ENCODE results near the gene COL9A3. TPM values are rescaled to one million over a fixed set of nuclear protein-coding genes. Genes with fewer than 3 reads are reported as not detected.

COL9A3 gene
- total RNA-seq, 1 experiment from 2014 or later: not detected

DNA sequence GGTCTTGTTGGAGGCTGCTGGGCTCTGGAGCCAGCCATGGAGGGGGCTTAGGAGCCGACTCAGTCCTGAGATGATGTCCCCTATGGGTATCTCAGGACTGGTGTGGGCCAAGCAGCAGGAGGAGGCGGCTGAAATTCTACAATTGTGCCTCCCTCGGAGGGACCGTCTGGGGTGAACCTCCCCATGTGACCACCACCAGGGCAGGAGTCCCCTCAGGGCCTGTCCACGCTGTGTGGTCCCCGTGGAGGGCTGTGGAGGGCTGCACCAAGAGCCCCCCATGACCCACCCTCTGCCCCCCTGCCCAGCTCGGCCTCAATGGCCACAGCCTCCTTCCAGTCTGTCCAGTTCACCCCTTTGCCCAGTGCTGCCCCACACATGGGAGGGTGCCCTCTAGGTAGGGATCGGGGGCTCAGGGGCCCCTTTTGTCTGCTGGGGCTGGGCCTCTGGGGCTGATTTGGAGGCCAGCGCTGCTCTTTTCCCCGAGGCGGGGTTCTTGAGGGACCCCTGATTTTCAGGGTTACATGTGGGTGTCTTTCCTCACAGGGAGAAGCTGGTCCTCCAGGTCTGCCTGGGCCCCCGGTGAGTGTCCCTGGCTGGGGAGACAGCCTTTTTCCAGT lies 1.2 kb downstream of the COL9A3 start:
- no peak for DNase-seq (ENCODE audit: unreplicated experiment)
- intact Hi-C loops (cut with micrococcal nuclease): no loop called here
- Mint-ChIP-seq H3K27me3 (ENCODE audit: insufficient read depth, unreplicated experiment) (no peaks in the 10 kb centered on the region), H3K27ac (ENCODE audit: low read depth, unreplicated experiment) (no peak overlapping the region), H3K4me3 (ENCODE audit: unreplicated experiment) (no peak overlapping the region), H3K4me1 (ENCODE audit: insufficient read depth, unreplicated experiment) (peaks cover 7% of the 10 kb centered on the region), H3K36me3 (ENCODE audit: insufficient read depth, unreplicated experiment) (peaks cover under 1% of the 10 kb centered on the region), H3K9me3 (ENCODE audit: unreplicated experiment) (no peaks in the 10 kb centered on the region)
- TF ChIP-seq, protein P1, sequence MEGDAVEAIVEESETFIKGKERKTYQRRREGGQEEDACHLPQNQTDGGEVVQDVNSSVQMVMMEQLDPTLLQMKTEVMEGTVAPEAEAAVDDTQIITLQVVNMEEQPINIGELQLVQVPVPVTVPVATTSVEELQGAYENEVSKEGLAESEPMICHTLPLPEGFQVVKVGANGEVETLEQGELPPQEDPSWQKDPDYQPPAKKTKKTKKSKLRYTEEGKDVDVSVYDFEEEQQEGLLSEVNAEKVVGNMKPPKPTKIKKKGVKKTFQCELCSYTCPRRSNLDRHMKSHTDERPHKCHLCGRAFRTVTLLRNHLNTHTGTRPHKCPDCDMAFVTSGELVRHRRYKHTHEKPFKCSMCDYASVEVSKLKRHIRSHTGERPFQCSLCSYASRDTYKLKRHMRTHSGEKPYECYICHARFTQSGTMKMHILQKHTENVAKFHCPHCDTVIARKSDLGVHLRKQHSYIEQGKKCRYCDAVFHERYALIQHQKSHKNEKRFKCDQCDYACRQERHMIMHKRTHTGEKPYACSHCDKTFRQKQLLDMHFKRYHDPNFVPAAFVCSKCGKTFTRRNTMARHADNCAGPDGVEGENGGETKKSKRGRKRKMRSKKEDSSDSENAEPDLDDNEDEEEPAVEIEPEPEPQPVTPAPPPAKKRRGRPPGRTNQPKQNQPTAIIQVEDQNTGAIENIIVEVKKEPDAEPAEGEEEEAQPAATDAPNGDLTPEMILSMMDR (IDR thresholded peaks at IDR 0.05; ENCODE audit: unreplicated experiment): no peak
- ChIA-PET CTCF (interaction anchor here (0.6 to 4.8 kb wide), 3 partner anchors 10 to 517 kb away, joined by 3 to 25 read pairs (median 3); no protein-coding TSS in a partner anchor), POLR2A (interaction anchor here (1.1 to 1.2 kb wide), 2 partner anchors 20 to 22 kb away, joined by 3 read pairs; partner anchors contain the start of gene MRGBP)
- no TSS peak for BruUV-seq (replicated peaks)

DNA sequence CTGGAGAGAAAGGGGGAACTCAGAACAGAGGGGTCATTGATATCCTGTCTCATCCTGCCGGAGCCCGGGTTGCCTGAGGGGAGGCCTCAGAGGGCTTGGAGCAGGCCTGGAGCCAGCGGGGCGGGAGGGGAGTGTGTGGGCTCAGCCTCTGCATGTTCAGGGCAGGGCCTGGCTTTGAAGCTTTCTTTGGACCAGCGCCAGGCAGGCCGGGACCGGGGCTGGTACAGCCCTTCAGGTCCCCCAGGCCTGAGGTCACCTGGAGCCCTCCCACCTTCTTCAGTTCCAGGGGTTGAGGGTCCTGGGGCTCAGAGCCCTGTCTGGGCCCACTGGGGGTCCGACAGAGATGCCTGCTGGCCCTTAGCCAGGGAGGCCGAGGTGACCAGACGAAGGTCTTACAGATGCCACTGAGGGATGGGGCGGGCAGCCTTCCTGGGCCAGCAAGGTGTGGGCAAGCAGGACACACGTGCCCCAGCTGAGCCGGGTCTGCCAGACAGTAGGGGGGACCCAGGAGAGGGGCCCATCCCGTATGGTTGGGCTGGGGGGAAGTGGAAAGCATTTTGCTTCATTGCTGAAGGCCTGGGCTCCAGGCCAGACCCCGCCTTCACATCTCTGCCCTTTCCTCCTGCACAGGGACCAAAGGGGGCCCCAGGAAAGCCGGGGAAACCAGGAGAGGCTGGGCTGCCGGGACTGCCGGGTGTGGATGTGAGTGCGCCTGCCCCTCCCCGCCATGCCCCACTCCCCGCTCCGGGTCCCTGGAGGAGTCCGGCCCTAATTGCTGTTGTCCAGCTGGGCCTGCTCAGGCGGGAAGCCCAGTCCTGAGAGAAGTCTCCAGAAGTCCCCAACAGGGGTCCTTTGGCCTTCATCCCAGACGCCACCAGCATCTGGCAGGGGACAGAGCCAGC lies 2.0 kb downstream of the COL9A3 start:
- TF ChIP-seq, protein P1 (IDR thresholded peaks at IDR 0.05; ENCODE audit: unreplicated experiment): no peak
- ChIA-PET POLR2A (interaction anchor here (1.1 to 1.2 kb wide), 4 partner anchors 20 to 36 kb away, joined by 3 to 4 read pairs (median 3); partner anchors contain the start of gene MRGBP), CTCF (interaction anchor here (0.6 to 4.8 kb wide), 3 partner anchors 11 to 517 kb away, joined by 3 to 25 read pairs (median 3); no protein-coding TSS in a partner anchor)
- no TSS peak for BruUV-seq (replicated peaks)
- Mint-ChIP-seq H3K27ac (ENCODE audit: low read depth, unreplicated experiment) (peak overlapping the region; percentile 35), H3K36me3 (ENCODE audit: insufficient read depth, unreplicated experiment) (no peaks in the 10 kb centered on the region), H3K4me3 (ENCODE audit: unreplicated experiment) (no peak overlapping the region), H3K27me3 (ENCODE audit: insufficient read depth, unreplicated experiment) (no peaks in the 10 kb centered on the region), H3K4me1 (ENCODE audit: insufficient read depth, unreplicated experiment) (peaks cover 7% of the 10 kb centered on the region), H3K9me3 (ENCODE audit: unreplicated experiment) (no peaks in the 10 kb centered on the region)
- DNase-seq (ENCODE audit: unreplicated experiment): peak; percentile 77
- intact Hi-C loops (cut with micrococcal nuclease): no loop called here

DNA sequence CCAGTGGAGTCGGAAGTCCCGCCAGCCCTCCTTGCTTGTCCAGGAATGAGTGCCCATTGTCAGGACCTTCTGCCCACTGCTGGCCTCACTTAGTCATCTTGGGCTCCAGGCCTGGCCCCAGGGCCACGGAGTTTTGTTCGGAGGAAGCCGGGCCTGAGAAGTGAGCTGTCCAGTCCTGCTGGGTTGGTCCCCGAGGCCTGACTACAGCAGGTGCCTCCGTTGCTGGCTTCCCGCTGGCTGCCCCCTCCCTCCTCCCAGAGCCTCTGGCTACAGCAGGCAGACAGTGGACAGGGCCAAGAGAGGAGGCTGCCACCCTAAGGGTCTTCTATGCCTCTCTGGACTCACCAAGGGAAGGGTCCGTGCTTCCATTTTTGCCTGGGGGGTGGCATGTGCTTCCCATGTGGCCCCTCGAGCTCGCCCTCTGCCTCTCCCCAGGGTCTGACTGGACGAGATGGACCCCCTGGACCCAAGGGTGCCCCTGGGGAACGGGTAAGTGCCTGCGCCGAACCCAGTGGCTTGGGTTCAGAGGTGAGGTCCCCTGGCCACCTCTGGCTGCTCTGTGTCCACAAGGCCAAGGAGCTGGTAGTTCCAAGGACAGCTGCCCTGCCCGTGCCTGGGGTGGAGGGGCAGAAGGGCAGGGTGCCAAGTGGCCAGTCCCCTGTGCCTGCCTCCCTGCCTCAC lies 2.8 kb downstream of the COL9A3 start:
- Mint-ChIP-seq H3K36me3 (ENCODE audit: insufficient read depth, unreplicated experiment) (no peaks in the 10 kb centered on the region), H3K4me1 (ENCODE audit: insufficient read depth, unreplicated experiment) (peaks cover 7% of the 10 kb centered on the region), H3K27ac (ENCODE audit: low read depth, unreplicated experiment) (no peak overlapping the region), H3K27me3 (ENCODE audit: insufficient read depth, unreplicated experiment) (no peaks in the 10 kb centered on the region), H3K9me3 (ENCODE audit: unreplicated experiment) (no peaks in the 10 kb centered on the region), H3K4me3 (ENCODE audit: unreplicated experiment) (no peak overlapping the region)
- CTCF ChIA-PET: interaction anchor here (0.6 to 4.8 kb wide), 2 partner anchors 11 to 205 kb away, joined by 3 to 25 read pairs; no protein-coding TSS in a partner anchor
- BruUV-seq (replicated peaks): no TSS peak
- DNase-seq (ENCODE audit: unreplicated experiment): peak; percentile 50
- TF ChIP-seq, protein P1 (IDR thresholded peaks at IDR 0.05; ENCODE audit: unreplicated experiment): no peak
- POLR2A ChIA-PET: interaction anchor here (1.2 kb wide), 2 partner anchors 19 to 36 kb away, joined by 3 to 4 read pairs; no protein-coding TSS in a partner anchor
- intact Hi-C loops (cut with micrococcal nuclease): loop anchor here (5.0 kb wide), 1 partner anchor 43 kb away; the partner anchor contains the start of gene TCFL5

All from MCF 10A (cell line).